ENCODE data around the gene TGFB2.

TGFB2 gene

GRCh38 chr1:218464871-218465270, 119.7 kb downstream of the TGFB2 start:
- Histone ChIP-seq H3K36me3 (ENCODE audit: control insufficient read depth, insufficient read depth, low read length) (no peaks in the 10 kb centered on the region), H3K27me3 (replicated peaks; ENCODE audit: control insufficient read depth, insufficient read depth, low read length) (no peaks in the 10 kb centered on the region), H3K4me3 (replicated peaks; ENCODE audit: low read depth, low read length) (no peak overlapping the region)
- no peak for DNase-seq (ENCODE audit: extremely low read depth, insufficient read length)
- no peak for TF ChIP-seq CTCF (IDR thresholded peaks at IDR 0.05; ENCODE audit: insufficient read depth, low read length, poor library complexity, severe bottlenecking)

- H3K4me3 ChIP-seq (replicated peaks; ENCODE audit: low read depth, low read length): no peak overlapping the region
- no peaks in the 10 kb centered on the region for H3K27me3 ChIP-seq (replicated peaks; ENCODE audit: control insufficient read depth, insufficient read depth, low read length)
- no peak for TF ChIP-seq CTCF (IDR thresholded peaks at IDR 0.05; ENCODE audit: insufficient read depth, low read length, poor library complexity, severe bottlenecking)
- no peak for DNase-seq (ENCODE audit: extremely low read depth, insufficient read length)
- no peaks in the 10 kb centered on the region for H3K36me3 ChIP-seq (ENCODE audit: control insufficient read depth, insufficient read depth, low read length)
Measured at GRCh38 chr1:218466341-218467010, 121.3 kb downstream of the TGFB2 start.

- DNase-seq (ENCODE audit: extremely low read depth, insufficient read length): no peak
- Histone ChIP-seq H3K27me3 (replicated peaks; ENCODE audit: control insufficient read depth, insufficient read depth, low read length) (no peaks in the 10 kb centered on the region), H3K36me3 (ENCODE audit: control insufficient read depth, insufficient read depth, low read length) (no peaks in the 10 kb centered on the region), H3K4me3 (replicated peaks; ENCODE audit: low read depth, low read length) (no peak overlapping the region)
- TF ChIP-seq CTCF (IDR thresholded peaks at IDR 0.05; ENCODE audit: insufficient read depth, low read length, poor library complexity, severe bottlenecking): no peak
Measured at GRCh38 chr1:218467101-218468072, 122.3 kb downstream of the TGFB2 start.

GRCh38 chr1:218468711-218469110, 123.6 kb downstream of the TGFB2 start:
- H3K27me3 ChIP-seq (replicated peaks; ENCODE audit: control insufficient read depth, insufficient read depth, low read length): no peaks in the 10 kb centered on the region
- no peak for TF ChIP-seq CTCF (IDR thresholded peaks at IDR 0.05; ENCODE audit: insufficient read depth, low read length, poor library complexity, severe bottlenecking)
- DNase-seq (ENCODE audit: extremely low read depth, insufficient read length): no peak

GRCh38 chr1:218472885-218473284, 127.7 kb downstream of the TGFB2 start:
- TF ChIP-seq CTCF (IDR thresholded peaks at IDR 0.05; ENCODE audit: insufficient read depth, low read length, poor library complexity, severe bottlenecking): no peak
- no peak for DNase-seq (ENCODE audit: extremely low read depth, insufficient read length)

More at GRCh38 chr1:218468711-218469110, 123.6 kb downstream of the TGFB2 start:
- no peaks in the 10 kb centered on the region for H3K36me3 ChIP-seq (ENCODE audit: control insufficient read depth, insufficient read depth, low read length)
- no peak overlapping the region for H3K4me3 ChIP-seq (replicated peaks; ENCODE audit: low read depth, low read length)

More at GRCh38 chr1:218472885-218473284, 127.7 kb downstream of the TGFB2 start:
- Histone ChIP-seq H3K36me3 (ENCODE audit: control insufficient read depth, insufficient read depth, low read length) (no peaks in the 10 kb centered on the region), H3K4me3 (replicated peaks; ENCODE audit: low read depth, low read length) (no peak overlapping the region), H3K27me3 (replicated peaks; ENCODE audit: control insufficient read depth, insufficient read depth, low read length) (no peaks in the 10 kb centered on the region)
